ENCODE results near the gene PTPRD. TPM values are rescaled to one million over a fixed set of nuclear protein-coding genes. Genes with fewer than 3 reads are reported as not detected.

PTPRD gene
- total and polyA plus RNA-seq, 7 experiments from 2014 or later: 0.71 TPM; not detected in 6

- no peak overlapping the region for H3K4me3 ChIP-seq (ENCODE audit: low read length)
- Mint-ChIP-seq H3K27ac (no peak overlapping the region), H3K9me3 (peaks cover 0 to 4% (median 0%) of the 10 kb centered on the region in 11 donors), H3K4me1 (no peaks in the 10 kb centered on the region), H3K36me3 (no peaks in the 10 kb centered on the region), H3K27me3 (peaks cover 0 to 4% (median 3%) of the 10 kb centered on the region in 5 donors), H3K4me3 (no peak overlapping the region)
- H3K27ac ChIP-seq (ENCODE audit: low read depth, low read length): no peak overlapping the region
- no peak for DNase-seq
- ChIA-PET POLR2A (no interaction called here), CTCF (no interaction called here)
- H3K9me3 ChIP-seq (ENCODE audit: control insufficient read depth in 2 of 3, low read length in 3 of 3): no peaks in the 10 kb centered on the region
- intact Hi-C loops (cut with micrococcal nuclease): no loop called here
- no peaks in the 10 kb centered on the region for H3K4me1 ChIP-seq (ENCODE audit: control insufficient read depth in 2 of 2, insufficient read depth in 2 of 2, low read length in 2 of 2)
- no peaks in the 10 kb centered on the region for H3K36me3 ChIP-seq (ENCODE audit: control insufficient read depth in 2 of 3, insufficient read depth in 3 of 3, low read length in 3 of 3)
- H3K27me3 ChIP-seq (ENCODE audit: control insufficient read depth in 2 of 2, insufficient read depth in 2 of 2, low read length in 2 of 2): no peaks in the 10 kb centered on the region
- ATAC-seq: no peak
These were observed 2002.5 kb downstream of the PTPRD start for GRCh38 chr9:8610256-8610655.

GRCh38 chr9:8605096-8605495 lies 2007.7 kb downstream of the PTPRD start:
- ATAC-seq (no peak), DNase-seq (no peak)
- H3K36me3 ChIP-seq (ENCODE audit: control insufficient read depth in 2 of 3, insufficient read depth in 3 of 3, low read length in 3 of 3): no peaks in the 10 kb centered on the region
- Mint-ChIP-seq H3K36me3 (no peaks in the 10 kb centered on the region), H3K4me3 (no peak overlapping the region), H3K4me1 (no peaks in the 10 kb centered on the region), H3K27ac (no peak overlapping the region), H3K27me3 (peaks cover 0 to 3% (median 0%) of the 10 kb centered on the region in 5 donors), H3K9me3 (no peaks in the 10 kb centered on the region)
- ChIA-PET POLR2A (no interaction called here), CTCF (interaction anchor here (0.6 kb wide), 1 partner anchor 1093 kb away, joined by 3 read pairs; no protein-coding TSS in a partner anchor)
- H3K27me3 ChIP-seq (ENCODE audit: control insufficient read depth in 2 of 2, insufficient read depth in 2 of 2, low read length in 2 of 2): no peaks in the 10 kb centered on the region
- no peak overlapping the region for H3K4me3 ChIP-seq (ENCODE audit: low read length)
- H3K9me3 ChIP-seq (ENCODE audit: control insufficient read depth in 2 of 3, low read length in 3 of 3): no peaks in the 10 kb centered on the region
- H3K4me1 ChIP-seq (ENCODE audit: control insufficient read depth in 2 of 2, insufficient read depth in 2 of 2, low read length in 2 of 2): no peaks in the 10 kb centered on the region
- intact Hi-C loops (cut with micrococcal nuclease): no loop called here
- H3K27ac ChIP-seq (ENCODE audit: low read depth, low read length): no peak overlapping the region

- ATAC-seq (no peak), DNase-seq (no peak)
- no peak overlapping the region for H3K27ac ChIP-seq (ENCODE audit: low read depth, low read length)
- Mint-ChIP-seq H3K9me3 (no peaks in the 10 kb centered on the region), H3K27ac (no peak overlapping the region), H3K36me3 (no peaks in the 10 kb centered on the region), H3K4me3 (no peak overlapping the region), H3K27me3 (peaks cover 0 to under 1% (median 0%) of the 10 kb centered on the region in 5 donors), H3K4me1 (no peaks in the 10 kb centered on the region)
- no peaks in the 10 kb centered on the region for H3K4me1 ChIP-seq (ENCODE audit: control insufficient read depth in 2 of 2, insufficient read depth in 2 of 2, low read length in 2 of 2)
- H3K4me3 ChIP-seq (ENCODE audit: low read length): no peak overlapping the region
- intact Hi-C loops (cut with micrococcal nuclease): no loop called here
- ChIA-PET CTCF (no interaction called here), POLR2A (no interaction called here)
- H3K36me3 ChIP-seq (ENCODE audit: control insufficient read depth in 2 of 3, insufficient read depth in 3 of 3, low read length in 3 of 3): no peaks in the 10 kb centered on the region
- H3K27me3 ChIP-seq (ENCODE audit: control insufficient read depth in 2 of 2, insufficient read depth in 2 of 2, low read length in 2 of 2): no peaks in the 10 kb centered on the region
- no peaks in the 10 kb centered on the region for H3K9me3 ChIP-seq (ENCODE audit: control insufficient read depth in 2 of 3, low read length in 3 of 3)
These were observed 2008.6 kb downstream of the PTPRD start for GRCh38 chr9:8604201-8604600.

- Histone ChIP-seq H3K36me3 (ENCODE audit: control insufficient read depth in 2 of 3, insufficient read depth in 3 of 3, low read length in 3 of 3) (no peaks in the 10 kb centered on the region), H3K4me3 (ENCODE audit: low read length) (no peak overlapping the region), H3K9me3 (ENCODE audit: control insufficient read depth in 2 of 3, low read length in 3 of 3) (no peaks in the 10 kb centered on the region), H3K27ac (ENCODE audit: low read depth, low read length) (no peak overlapping the region), H3K27me3 (ENCODE audit: control insufficient read depth in 2 of 2, insufficient read depth in 2 of 2, low read length in 2 of 2) (no peaks in the 10 kb centered on the region), H3K4me1 (ENCODE audit: control insufficient read depth in 2 of 2, insufficient read depth in 2 of 2, low read length in 2 of 2) (no peaks in the 10 kb centered on the region)
- intact Hi-C loops (cut with micrococcal nuclease): no loop called here
- no peak overlapping the region for H3K27ac Mint-ChIP-seq
- no peaks in the 10 kb centered on the region for H3K27me3 Mint-ChIP-seq
- no peaks in the 10 kb centered on the region for H3K9me3 Mint-ChIP-seq
- DNase-seq (no peak), ATAC-seq (no peak)
- H3K4me3 Mint-ChIP-seq: no peak overlapping the region
- CTCF ChIA-PET: interaction anchor here (0.9 kb wide), 1 partner anchor 9 kb away, joined by 4 read pairs; no protein-coding TSS in a partner anchor
- no peaks in the 10 kb centered on the region for H3K36me3 Mint-ChIP-seq
- no peaks in the 10 kb centered on the region for H3K4me1 Mint-ChIP-seq
- POLR2A ChIA-PET: no interaction called here
These were observed 2011.7 kb downstream of the PTPRD start for GRCh38 chr9:8600914-8601680.

- H3K27ac ChIP-seq (ENCODE audit: low read depth, low read length): no peak overlapping the region
- ChIA-PET POLR2A (no interaction called here), CTCF (no interaction called here)
- H3K36me3 Mint-ChIP-seq: no peaks in the 10 kb centered on the region
- H3K27me3 Mint-ChIP-seq: no peaks in the 10 kb centered on the region
- intact Hi-C loops (cut with micrococcal nuclease): no loop called here
- DNase-seq: no peak
- H3K9me3 Mint-ChIP-seq: no peaks in the 10 kb centered on the region
- H3K4me1 Mint-ChIP-seq: no peaks in the 10 kb centered on the region
- no peaks in the 10 kb centered on the region for H3K36me3 ChIP-seq (ENCODE audit: control insufficient read depth in 2 of 3, insufficient read depth in 3 of 3, low read length in 3 of 3)
- H3K4me1 ChIP-seq (ENCODE audit: control insufficient read depth in 2 of 2, insufficient read depth in 2 of 2, low read length in 2 of 2): no peaks in the 10 kb centered on the region
- no peaks in the 10 kb centered on the region for H3K9me3 ChIP-seq (ENCODE audit: control insufficient read depth in 2 of 3, low read length in 3 of 3)
- no peak overlapping the region for H3K4me3 ChIP-seq (ENCODE audit: low read length)
- H3K27me3 ChIP-seq (ENCODE audit: control insufficient read depth in 2 of 2, insufficient read depth in 2 of 2, low read length in 2 of 2): no peaks in the 10 kb centered on the region
- H3K27ac Mint-ChIP-seq: no peak overlapping the region
- H3K4me3 Mint-ChIP-seq: no peak overlapping the region
- ATAC-seq: no peak
These were observed 2012.9 kb downstream of the PTPRD start for GRCh38 chr9:8599937-8600336.

GRCh38 chr9:8589476-8589875 lies 2023.3 kb downstream of the PTPRD start:
- Histone ChIP-seq H3K4me1 (ENCODE audit: control insufficient read depth in 2 of 2, insufficient read depth in 2 of 2, low read length in 2 of 2) (no peaks in the 10 kb centered on the region), H3K27me3 (ENCODE audit: control insufficient read depth in 2 of 2, insufficient read depth in 2 of 2, low read length in 2 of 2) (no peaks in the 10 kb centered on the region), H3K4me3 (ENCODE audit: low read length) (no peak overlapping the region), H3K27ac (ENCODE audit: low read depth, low read length) (no peak overlapping the region), H3K36me3 (ENCODE audit: control insufficient read depth in 2 of 3, insufficient read depth in 3 of 3, low read length in 3 of 3) (no peaks in the 10 kb centered on the region), H3K9me3 (ENCODE audit: control insufficient read depth in 2 of 3, low read length in 3 of 3) (no peaks in the 10 kb centered on the region)
- Mint-ChIP-seq H3K9me3 (peaks cover 0 to 3% (median 0%) of the 10 kb centered on the region in 11 donors), H3K36me3 (no peaks in the 10 kb centered on the region), H3K4me3 (no peak overlapping the region), H3K27me3 (no peaks in the 10 kb centered on the region), H3K27ac (no peak overlapping the region), H3K4me1 (no peaks in the 10 kb centered on the region)
- ChIA-PET POLR2A (no interaction called here), CTCF (no interaction called here)
- intact Hi-C loops (cut with micrococcal nuclease): no loop called here
- DNase-seq (no peak), ATAC-seq (no peak)

GRCh38 chr9:8585036-8585435 lies 2027.8 kb downstream of the PTPRD start:
- no peaks in the 10 kb centered on the region for H3K36me3 ChIP-seq (ENCODE audit: control insufficient read depth in 2 of 3, insufficient read depth in 3 of 3, low read length in 3 of 3)
- no peaks in the 10 kb centered on the region for H3K9me3 ChIP-seq (ENCODE audit: control insufficient read depth in 2 of 3, low read length in 3 of 3)
- no peak overlapping the region for H3K4me3 ChIP-seq (ENCODE audit: low read length)
- no peaks in the 10 kb centered on the region for H3K36me3 Mint-ChIP-seq
- intact Hi-C loops (cut with micrococcal nuclease): no loop called here
- ATAC-seq: no peak
- H3K27ac Mint-ChIP-seq: no peak overlapping the region
- H3K9me3 Mint-ChIP-seq: peaks cover 0 to 2% (median 0%) of the 10 kb centered on the region in 11 donors
- DNase-seq: no peak
- no peak overlapping the region for H3K27ac ChIP-seq (ENCODE audit: low read depth, low read length)
- ChIA-PET POLR2A (no interaction called here), CTCF (no interaction called here)
- no peaks in the 10 kb centered on the region for H3K4me1 Mint-ChIP-seq
- no peaks in the 10 kb centered on the region for H3K27me3 Mint-ChIP-seq
- no peak overlapping the region for H3K4me3 Mint-ChIP-seq
- H3K4me1 ChIP-seq (ENCODE audit: control insufficient read depth in 2 of 2, insufficient read depth in 2 of 2, low read length in 2 of 2): no peaks in the 10 kb centered on the region
- no peaks in the 10 kb centered on the region for H3K27me3 ChIP-seq (ENCODE audit: control insufficient read depth in 2 of 2, insufficient read depth in 2 of 2, low read length in 2 of 2)
